H1 (cell line): Measurements from ENCODE around the gene MAMSTR. TPM values are rescaled to one million over a fixed set of nuclear protein-coding genes. Genes with fewer than 3 reads are reported as not detected.

Experiments
- SIRT6 ChIP-seq: IDR thresholded peaks from one replicate; pipeline ENCODE4 v1.7.1; 2012; ENCODE audit warnings: low read length, inconsistent platforms
- SIX5 ChIP-seq: IDR thresholded peaks from 2 replicates; pipeline ENCODE4 v1.6.1; 2011; ENCODE audit warnings: mild to moderate bottlenecking, low read depth, low read length
- polyA plus RNA-seq, 7 experiments: library from polyadenylated mRNA; depleted of rRNA in 3 of 7; stranded (reverse) in 5 of 7; unstranded in 2 of 7; fragments of >200 nt in 5 of 7; fragments of 200-250 nt in 2 of 7; gene quantifications; 1 replicate in 5 of 7; 2 replicates in 1 of 7; 4 replicates in 1 of 7; pipeline versions ENCODE4 v1.2.1 to v1.2.3, GENCODE V29; 2011 to 2013; ENCODE audit warnings: missing spikeins in 2 of 7, mixed read lengths in 2 of 7
- total RNA-seq: library from RNA; stranded (reverse); fragmentation: NEBNext Ultra II Directional; extraction: Animal tissue kit (Norgen Biotek cat#: 25700); gene quantifications from 2 replicates; pipeline ENCODE4 v1.2.1, GENCODE V29; 2021

The MAMSTR gene
- total and polyA plus RNA-seq, 2 of the 8 experiments (the other 6 are each of a cell fraction or from before 2014, with no cell fraction given): 2.0 to 2.3 TPM

- TF ChIP-seq SIX5 (peak; percentile 99), SIRT6 (no peak)
Observed at GRCh38 chr19:48745208-48745995, 25.9 kb upstream of the MAMSTR start (continued).
